DMS79 treated with DMSO at 0.1 percent for 48 hours (cell line): ENCODE data around the gene TNS3.

Experiments
- DNase-seq: peaks from one replicate; lab custom pipeline; 2025; lab: John Stamatoyannopoulos, UW

The TNS3 gene

DNA sequence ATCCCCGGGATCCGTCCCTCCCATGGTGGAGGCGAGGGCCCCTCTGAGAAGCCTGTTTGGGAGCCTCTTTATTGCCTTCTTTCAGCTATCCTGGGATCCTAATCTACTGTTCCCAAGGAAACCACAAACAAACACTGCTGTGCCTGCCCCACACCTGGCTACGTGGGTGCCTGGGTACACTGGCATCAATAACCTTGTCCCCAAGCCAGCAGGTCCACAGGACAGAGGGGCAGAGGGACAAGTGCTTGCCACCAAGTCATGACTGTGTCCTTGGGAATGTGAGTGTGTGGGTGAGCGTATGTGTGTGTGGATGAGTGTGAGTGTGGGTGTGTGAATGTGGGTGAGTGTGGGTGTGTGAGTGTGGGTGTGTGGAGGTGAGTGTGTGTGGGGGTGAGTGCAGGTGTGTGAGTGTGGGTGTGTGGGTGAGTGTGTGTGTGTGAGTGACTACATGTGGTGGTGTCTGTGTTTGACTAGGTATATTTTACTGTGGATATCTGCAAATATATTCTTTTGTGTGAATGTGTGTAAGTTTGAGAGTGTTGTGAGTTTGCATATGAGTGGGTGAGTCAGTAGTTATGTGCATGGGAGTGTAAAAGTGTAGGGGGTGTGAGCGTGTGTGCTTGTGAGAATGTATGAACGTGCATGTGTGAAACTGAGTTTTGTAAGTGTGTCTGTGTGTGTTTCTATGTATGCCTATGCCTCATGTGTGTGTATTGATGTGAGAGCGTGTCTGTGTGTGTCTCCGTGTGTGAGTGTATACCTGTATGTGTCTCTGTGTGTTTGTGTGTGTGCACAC lies 96.1 kb downstream of the TNS3 start:
- no peak for DNase-seq

- DNase-seq, result no peak
Measured at GRCh38 chr7:47484923-47485639, 96.8 kb downstream of the TNS3 start.

- no peak for DNase-seq
Measured at GRCh38 chr7:47484457-47484856, 97.5 kb downstream of the TNS3 start.

DNA sequence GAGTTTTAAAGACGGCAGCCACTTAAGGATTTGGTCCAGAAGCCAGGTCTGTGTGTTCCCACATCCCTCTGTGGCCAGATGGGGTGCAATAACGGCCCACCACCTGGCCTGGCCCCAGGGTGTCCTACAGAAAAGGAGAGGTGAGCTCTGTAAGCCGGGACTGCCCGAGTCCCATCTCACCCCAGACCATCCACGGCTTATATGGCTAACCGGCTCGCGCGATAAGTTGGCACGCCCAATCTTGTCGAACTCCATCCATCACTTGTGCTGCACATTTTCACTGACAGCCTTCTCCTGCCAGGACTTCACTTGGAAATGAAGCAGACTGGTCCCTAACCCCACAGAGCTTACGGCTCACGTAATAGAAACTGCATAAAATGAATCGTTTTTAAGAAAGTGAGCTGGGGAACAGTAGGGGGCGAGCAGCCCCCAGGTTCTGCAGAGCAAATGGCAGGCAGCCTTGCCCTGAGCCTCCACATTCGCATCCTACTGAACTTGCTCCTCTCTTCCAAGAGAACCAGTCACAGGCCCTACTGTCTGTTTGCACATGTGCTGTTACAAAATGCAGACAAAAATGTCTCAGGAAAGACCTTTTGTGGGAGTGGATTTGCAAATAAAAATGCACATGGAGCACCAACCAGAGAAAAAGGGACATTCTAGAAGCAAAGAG lies 98.2 kb downstream of the TNS3 start:
- DNase-seq, result no peak

GRCh38 chr7:47482013-47482875 lies 99.7 kb downstream of the TNS3 start:
- DNase-seq, result no peak

DNA sequence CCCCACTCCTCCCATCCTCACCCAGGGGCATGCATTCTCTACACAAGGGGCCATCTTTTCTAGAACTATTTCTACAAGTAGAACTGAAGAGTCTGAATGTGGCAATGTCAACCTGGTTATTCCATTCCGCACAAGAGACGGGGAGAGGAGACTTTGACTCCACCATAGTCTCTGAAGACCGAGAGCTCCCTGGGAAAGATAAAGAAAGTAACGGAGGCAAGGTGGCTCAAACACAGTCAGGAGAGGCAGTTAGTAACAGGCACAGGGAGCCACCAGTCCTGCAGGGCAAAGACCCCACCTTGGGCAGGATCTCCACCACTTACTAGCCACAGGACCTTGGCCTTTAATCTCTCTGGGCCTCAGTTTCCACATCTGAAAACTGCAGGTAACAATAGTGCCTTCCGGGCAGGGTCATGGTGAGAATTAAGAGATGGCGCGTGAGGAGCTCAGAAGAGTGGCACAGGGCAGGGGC lies 100.3 kb downstream of the TNS3 start:
- DNase-seq, result no peak

DNA sequence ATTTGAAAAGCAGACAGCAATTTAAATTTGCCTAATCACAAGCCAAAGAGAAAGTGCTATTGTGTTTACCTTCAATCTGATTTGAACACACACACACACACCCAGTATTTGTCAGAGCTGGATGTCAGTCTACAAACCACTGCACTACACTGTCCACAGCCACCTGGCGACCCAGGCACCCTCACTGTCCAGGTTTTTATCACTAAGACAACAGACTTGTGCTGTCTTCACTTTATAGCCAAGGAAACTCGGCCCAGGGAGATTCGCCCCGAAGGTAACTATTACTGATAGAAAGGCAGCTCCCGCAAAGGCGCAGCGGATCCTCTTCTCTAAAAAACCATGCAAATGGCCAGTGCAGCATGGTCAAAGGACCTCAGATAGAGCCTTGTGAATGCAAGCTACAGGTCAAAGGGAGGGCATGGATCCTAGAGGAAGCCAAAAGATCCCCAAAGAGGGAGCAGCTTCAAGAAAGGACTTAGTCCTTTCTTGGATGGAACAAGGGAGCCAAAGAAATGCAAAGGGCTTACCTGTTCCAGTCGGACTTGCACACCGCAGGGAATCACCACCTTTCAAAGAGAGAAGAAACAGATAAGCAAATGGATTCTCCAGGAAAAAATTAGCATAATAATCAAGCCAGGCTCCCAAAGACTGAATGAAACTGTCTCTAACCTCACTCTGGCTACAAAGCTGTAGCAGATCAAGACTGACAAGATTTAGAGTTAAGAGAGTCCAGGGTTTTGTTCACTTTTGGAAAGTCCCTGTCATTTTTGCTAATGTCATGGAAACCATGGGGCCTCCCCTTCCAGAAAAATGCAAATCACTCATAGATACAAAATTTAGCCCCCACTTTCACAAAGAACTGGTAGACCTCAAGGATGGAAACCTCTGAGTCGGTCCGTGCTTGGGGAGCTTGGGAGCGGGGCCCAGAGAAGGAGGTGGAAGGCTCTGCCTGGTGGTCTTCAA lies 101.1 kb downstream of the TNS3 start:
- no peak for DNase-seq

DNA sequence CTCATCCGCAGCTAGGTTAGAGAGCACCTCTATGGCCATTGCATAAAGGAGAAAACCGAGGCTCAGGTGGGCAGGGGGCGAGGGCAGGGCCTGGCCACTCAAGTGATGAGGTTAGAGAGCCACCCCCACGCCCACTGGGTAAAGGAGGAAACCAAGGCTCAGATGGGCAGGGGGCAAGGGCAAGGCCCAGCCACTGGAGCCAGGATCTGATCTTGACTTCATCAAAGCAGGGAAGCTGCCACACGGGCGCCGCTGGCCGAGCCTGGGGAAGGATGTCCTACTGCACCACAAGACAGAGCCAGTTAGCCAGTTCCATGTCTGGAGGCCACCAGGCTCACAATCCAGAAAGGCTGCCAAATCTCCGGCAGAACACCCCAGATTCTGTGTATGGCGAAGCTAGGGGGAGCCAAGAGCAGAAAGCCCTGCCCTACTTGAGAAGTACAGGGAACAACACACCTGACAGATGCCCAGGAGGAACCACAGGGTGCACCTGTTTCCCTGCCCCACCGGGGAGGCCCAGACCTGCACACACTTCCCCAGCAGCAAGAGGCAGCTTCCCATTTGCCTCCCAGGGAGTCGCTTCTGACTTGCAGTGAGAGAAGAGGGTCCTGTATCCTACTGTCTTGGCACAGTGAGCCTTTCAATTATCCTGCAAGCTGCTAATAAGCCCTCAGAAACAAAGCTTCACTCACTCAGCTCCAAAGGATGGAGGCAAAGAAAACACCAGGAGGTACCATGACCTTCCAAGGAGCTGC lies 101.9 kb downstream of the TNS3 start:
- no peak for DNase-seq

- no peak for DNase-seq
Measured at GRCh38 chr7:47478926-47479711, 102.8 kb downstream of the TNS3 start.

GRCh38 chr7:47478017-47478344 lies 103.9 kb downstream of the TNS3 start:
- DNase-seq, result no peak

GRCh38 chr7:47477191-47478016 lies 104.5 kb downstream of the TNS3 start:
- no peak for DNase-seq

GRCh38 chr7:47475880-47476227 lies 106.1 kb downstream of the TNS3 start:
- DNase-seq, result no peak

GRCh38 chr7:47474937-47475879 lies 106.7 kb downstream of the TNS3 start:
- DNase-seq, result no peak

- no peak for DNase-seq
Measured at GRCh38 chr7:47474211-47474936, 107.5 kb downstream of the TNS3 start.

GRCh38 chr7:47473499-47474210 lies 108.3 kb downstream of the TNS3 start:
- no peak for DNase-seq
